Activated B cell treated with CpG ODN at 0.5 μM for 24 hours (primary cell): ENCODE measurements around the gene KCNF1. TPM values are rescaled to one million over a fixed set of nuclear protein-coding genes. Genes with fewer than 3 reads are reported as not detected.

Experiments used
- ATAC-seq: fragments of 200-7000 bp; cut with Tn5 transposase; one replicate; pipeline ENCODE4 v1.10.0; 2021; ENCODE audit warnings: low read depth, mild to moderate bottlenecking, moderate library complexity
- CTCF ChIA-PET: fragments of 350-600 bp; sonication (Branson Sonifier 250); formaldehyde crosslinking; loops from one replicate; lab custom pipeline; 2021; ENCODE audit warnings: antibody characterized with exemption; lab: Charles Lee
- POLR2A ChIA-PET: fragments of 350-600 bp; sonication (Branson Sonifier 250); formaldehyde crosslinking; loops from one replicate; lab custom pipeline; 2021; ENCODE audit warnings: antibody characterized with exemption; lab: Charles Lee
- DNase-seq: peaks from one replicate; pipeline ENCODE4 v3.0.0; 2022
- H3K27ac Mint-ChIP-seq: one replicate; pipeline ENCODE4 v1.8.0; 2020; ENCODE audit warnings: mixed read lengths
- H3K27me3 Mint-ChIP-seq: one replicate; pipeline ENCODE4 v1.8.0; 2021; ENCODE audit warnings: mixed read lengths
- H3K36me3 Mint-ChIP-seq: one replicate; pipeline ENCODE4 v1.8.0; 2021; ENCODE audit warnings: low read depth, mixed read lengths
- H3K4me1 Mint-ChIP-seq: one replicate; pipeline ENCODE4 v1.8.0; 2021; ENCODE audit warnings: mixed read lengths
- H3K4me3 Mint-ChIP-seq: one replicate; pipeline ENCODE4 v1.8.0; 2020; ENCODE audit warnings: mild to moderate bottlenecking, mixed read lengths
- H3K9me3 Mint-ChIP-seq: one replicate; pipeline ENCODE4 v1.8.0; 2020; ENCODE audit warnings: mixed read lengths
- CTCF ChIP-seq: fragments of 200-600 bp; IDR thresholded peaks from one replicate; pipeline ENCODE4 v1.8.0; 2022; ENCODE audit warnings: antibody characterized with exemption, mild to moderate bottlenecking
- intact Hi-C: fragments of 100-400 bp; cut with micrococcal nuclease; formaldehyde crosslinking; loops from one replicate; pipeline ENCODE4 v1.15.1; 2024
- total RNA-seq: library from RNA; stranded (reverse); gene quantifications from 2 replicates; pipeline ENCODE4 v1.2.3, GENCODE V29; 2022

The KCNF1 gene
- total RNA-seq, 1 donor from 2014 or later = not detected

DNA sequence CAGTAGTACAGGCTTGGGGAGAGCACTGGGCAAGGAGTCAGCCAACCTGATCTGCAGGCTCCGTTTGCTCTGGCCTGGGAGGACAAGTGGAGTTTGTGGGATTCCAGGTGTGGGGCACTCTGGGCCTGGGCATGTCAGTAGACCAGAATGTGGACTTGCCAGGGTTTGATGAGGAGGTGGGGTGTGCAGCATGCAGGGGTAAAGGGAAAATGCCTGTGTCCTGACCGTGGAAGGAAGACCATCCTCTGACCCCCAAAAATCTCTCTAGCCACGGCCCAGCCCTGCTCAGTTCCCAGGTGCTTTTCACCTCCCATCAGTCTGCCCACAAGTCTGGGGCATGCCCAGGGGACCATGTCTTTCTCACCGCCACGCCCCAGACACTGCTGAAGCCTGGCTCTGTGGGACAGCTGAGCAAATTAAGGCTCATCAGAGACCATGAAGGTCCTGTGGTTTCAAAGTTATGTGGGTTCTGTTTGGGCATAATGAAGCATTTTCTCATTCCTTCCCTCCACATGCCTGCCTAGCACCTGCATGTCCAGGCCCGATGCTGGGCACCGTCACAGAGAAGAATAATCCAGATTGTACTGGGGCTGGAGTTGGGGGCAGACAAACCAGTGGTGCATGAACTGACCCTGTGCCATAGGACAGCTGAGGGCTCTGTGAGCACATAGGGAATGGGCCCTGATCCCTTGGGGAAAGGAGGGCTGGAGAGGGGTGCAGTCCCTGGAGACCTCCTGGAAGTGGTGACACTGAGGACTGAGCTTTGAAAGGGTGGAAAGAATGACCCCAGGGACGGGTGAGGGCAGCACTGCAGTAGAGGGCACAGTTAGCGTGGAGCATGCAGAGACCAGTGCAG lies 6.5 kb upstream of the KCNF1 start:
- Mint-ChIP-seq H3K27me3 (peaks cover 11% of the 10 kb centered on the region), H3K36me3 (no peaks in the 10 kb centered on the region), H3K27ac (no peak overlapping the region), H3K4me1 (no peaks in the 10 kb centered on the region), H3K4me3 (no peak overlapping the region), H3K9me3 (peaks cover 4% of the 10 kb centered on the region)
- no peak for TF ChIP-seq CTCF
- ChIA-PET POLR2A (no interaction called here), CTCF (no interaction called here)
- DNase-seq = no peak
- intact Hi-C loops = no loop called here
- ATAC-seq = no peak

GRCh38 chr2:10905862-10906143 lies 5.9 kb upstream of the KCNF1 start:
- Mint-ChIP-seq H3K4me1 (no peaks in the 10 kb centered on the region), H3K27me3 (peaks cover 14% of the 10 kb centered on the region), H3K36me3 (no peaks in the 10 kb centered on the region), H3K9me3 (peaks cover 4% of the 10 kb centered on the region), H3K4me3 (no peak overlapping the region), H3K27ac (no peak overlapping the region)
- intact Hi-C loops = no loop called here
- no peak for DNase-seq
- ATAC-seq = no peak
- TF ChIP-seq CTCF = no peak
- POLR2A ChIA-PET = no interaction called here
- CTCF ChIA-PET = no interaction called here

GRCh38 chr2:10906926-10907625 lies 4.7 kb upstream of the KCNF1 start:
- DNase-seq (no peak), ATAC-seq (no peak)
- H3K9me3 Mint-ChIP-seq = peaks cover 4% of the 10 kb centered on the region
- no peak for TF ChIP-seq CTCF
- intact Hi-C loops = no loop called here
- peaks cover 3% of the 10 kb centered on the region for H3K4me1 Mint-ChIP-seq
- POLR2A ChIA-PET = no interaction called here
- no peak overlapping the region for H3K27ac Mint-ChIP-seq
- CTCF ChIA-PET = no interaction called here
- peaks cover 13% of the 10 kb centered on the region for H3K27me3 Mint-ChIP-seq
- no peaks in the 10 kb centered on the region for H3K36me3 Mint-ChIP-seq
- no peak overlapping the region for H3K4me3 Mint-ChIP-seq

DNA sequence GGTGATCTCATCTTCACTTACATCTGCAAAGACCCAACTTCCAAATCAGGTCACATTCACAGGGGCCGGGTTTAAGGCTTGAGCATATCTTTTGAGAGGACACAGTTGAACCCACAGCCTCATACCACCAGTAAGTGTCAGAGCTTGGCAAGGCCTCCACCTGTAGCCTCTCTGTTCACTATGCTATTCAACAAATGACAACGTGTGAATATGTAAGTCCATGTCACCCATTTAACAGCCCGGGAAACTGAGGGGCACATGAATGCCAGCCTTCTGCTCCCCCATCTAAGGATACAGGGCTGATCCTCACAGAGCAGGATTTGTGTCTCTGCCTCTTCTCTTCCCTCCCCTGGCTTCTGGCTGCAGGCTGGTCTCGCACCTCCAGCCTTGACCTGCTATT lies 3.5 kb upstream of the KCNF1 start:
- intact Hi-C loops = no loop called here
- H3K9me3 Mint-ChIP-seq = peaks cover 4% of the 10 kb centered on the region
- H3K4me3 Mint-ChIP-seq = no peak overlapping the region
- CTCF ChIA-PET = no interaction called here
- no peak for ATAC-seq
- H3K4me1 Mint-ChIP-seq = peaks cover 8% of the 10 kb centered on the region
- POLR2A ChIA-PET = no interaction called here
- H3K27ac Mint-ChIP-seq = no peak overlapping the region
- DNase-seq = no peak
- H3K36me3 Mint-ChIP-seq = no peaks in the 10 kb centered on the region
- TF ChIP-seq CTCF = no peak
- peaks cover 20% of the 10 kb centered on the region for H3K27me3 Mint-ChIP-seq
